Measurements from ENCODE around the gene BABAM2.

DNA sequence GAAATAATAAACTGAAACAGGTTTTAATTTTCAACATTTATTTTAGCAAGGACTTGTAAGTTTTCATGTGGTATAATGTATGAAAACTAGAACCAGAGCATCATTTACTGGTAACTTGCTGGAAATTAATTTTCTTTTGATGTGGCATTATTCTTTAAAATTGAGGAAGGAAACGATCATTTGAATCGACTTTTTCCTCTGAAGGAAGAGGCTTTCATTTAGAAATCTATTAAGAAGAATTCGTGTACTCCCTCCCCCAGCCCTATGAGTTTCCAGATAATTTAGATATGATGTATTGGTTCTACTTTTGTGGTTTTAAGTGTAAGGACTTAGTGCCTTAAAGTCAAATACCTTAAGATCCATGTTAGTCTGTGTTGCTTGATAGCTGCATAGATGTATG lies 2.5 kb downstream of the BABAM2 start:
- no peak for TF ChIP-seq EZH2 (IDR thresholded peaks at IDR 0.05; ENCODE audit: insufficient read depth, low read length)
- no peak for TF ChIP-seq CTCF (IDR thresholded peaks at IDR 0.05; ENCODE audit: insufficient read depth, low read depth, low read length)
